HEK293 (cell line): ENCODE measurements around the gene FMN1.

ENCODE experiments used
- CTCF ChIA-PET: fragments of 350-600 bp; formaldehyde crosslinking; extraction: SDS; loops from one replicate; lab custom pipeline; 2021; ENCODE audit warnings: antibody characterized with exemption; lab: Yijun Ruan, JAX
- POLR2A ChIA-PET: fragments of 300-600 bp; formaldehyde crosslinking; extraction: SDS; loops from one replicate; lab custom pipeline; 2020; ENCODE audit warnings: antibody characterized with exemption, inconsistent platforms; lab: Yijun Ruan, JAX
- H3K27ac ChIP-seq: fragments of 200-500 bp; sonication (Bioruptor generic); 2 replicates; pipeline ENCODE4 v1.5.1; 2014; ENCODE audit warnings: low read depth, low read length, control low read depth, inconsistent platforms; ENCODE audit errors: extremely low read depth
- H3K36me3 ChIP-seq, 2 experiments: fragments of 200-500 bp in 1 of 2; sonication (Bioruptor generic) in 1 of 2; 1 replicate in 1 of 2; 2 replicates in 1 of 2; pipeline ENCODE4 v1.5.1; 2014 to 2017; ENCODE audit warnings: inconsistent platforms in 2 of 2, low read length in 2 of 2; ENCODE audit not compliant: control insufficient read depth in 2 of 2, insufficient read depth in 1 of 2
- H3K4me1 ChIP-seq: fragments of 200-500 bp; sonication (Bioruptor generic); 2 replicates; pipeline ENCODE4 v1.5.1; 2014; ENCODE audit warnings: mild to moderate bottlenecking, low read length, inconsistent platforms; ENCODE audit not compliant: control insufficient read depth, insufficient read depth
- H3K4me3 ChIP-seq: 2 replicates; pipeline ENCODE4 v1.5.1; 2011; ENCODE audit warnings: low read depth, mild to moderate bottlenecking, control low read depth, low read length, moderate library complexity
- H3K9me3 ChIP-seq: fragments of 200-500 bp; sonication (Bioruptor generic); 2 replicates; pipeline ENCODE4 v1.5.1; 2014; ENCODE audit warnings: low read depth, low read length, inconsistent platforms; ENCODE audit not compliant: control insufficient read depth, insufficient read depth
- SETDB1 ChIP-seq: IDR thresholded peaks from one replicate; pipeline ENCODE4 v1.6.1; 2017; ENCODE audit warnings: mild to moderate bottlenecking, low read length, moderate library complexity, mixed read lengths; ENCODE audit not compliant: insufficient read length
- SP7 ChIP-seq: fragments of 450-650 bp; formaldehyde crosslinking; IDR thresholded peaks from 2 replicates; pipeline ENCODE4 v1.5.1; 2016; ENCODE audit warnings: missing biosample characterization, missing genetic modification characterization
- TRIM28 ChIP-seq: IDR thresholded peaks from 2 replicates; pipeline ENCODE4 v1.6.1; 2011; ENCODE audit warnings: low read length, control low read depth, borderline replicate concordance
- ZNF155 ChIP-seq: fragments of 450-650 bp; formaldehyde crosslinking; IDR thresholded peaks from 2 replicates; pipeline ENCODE4 v1.5.1; 2016; ENCODE audit warnings: missing biosample characterization, missing genetic modification characterization
- ZNF311 ChIP-seq: fragments of 450-650 bp; formaldehyde crosslinking; IDR thresholded peaks from 2 replicates; pipeline ENCODE4 v1.5.1; 2017; ENCODE audit warnings: missing biosample characterization, missing genetic modification characterization, borderline replicate concordance
- ZNF426 ChIP-seq: fragments of 450-650 bp; formaldehyde crosslinking; IDR thresholded peaks from 2 replicates; pipeline ENCODE4 v1.5.1; 2017; ENCODE audit warnings: missing biosample characterization, missing genetic modification characterization, mild to moderate bottlenecking, inconsistent platforms, moderate library complexity
- ZNF433 ChIP-seq: fragments of 450-650 bp; formaldehyde crosslinking; IDR thresholded peaks from 2 replicates; pipeline ENCODE4 v1.5.1; 2016; ENCODE audit warnings: missing biosample characterization, missing genetic modification characterization, low read depth
- ZNF48 ChIP-seq: fragments of 450-650 bp; formaldehyde crosslinking; IDR thresholded peaks from 2 replicates; pipeline ENCODE4 v1.5.1; 2016; ENCODE audit warnings: missing biosample characterization, missing genetic modification characterization
- ZNF510 ChIP-seq: fragments of 450-650 bp; formaldehyde crosslinking; IDR thresholded peaks from 2 replicates; pipeline ENCODE4 v1.5.1; 2018; ENCODE audit warnings: mild to moderate bottlenecking, missing genetic modification characterization, missing biosample characterization; ENCODE audit not compliant: insufficient replicate concordance
- ZNF549 ChIP-seq: fragments of 450-650 bp; IDR thresholded peaks from 2 replicates; pipeline ENCODE4 v1.5.1; 2018; ENCODE audit warnings: missing biosample characterization, missing genetic modification characterization, mild to moderate bottlenecking, inconsistent platforms, moderate library complexity
- ZNF626 ChIP-seq: fragments of 450-650 bp; sonication (Bioruptor Pico); formaldehyde crosslinking; IDR thresholded peaks from 2 replicates; pipeline ENCODE4 v1.5.1; 2018; ENCODE audit warnings: missing biosample characterization, missing genetic modification characterization, inconsistent platforms
- TF ChIP-seq, protein P1 (sequence below): fragments of 450-650 bp; formaldehyde crosslinking; IDR thresholded peaks from 2 replicates; pipeline ENCODE4 v1.5.1; 2016; ENCODE audit warnings: missing biosample characterization, missing genetic modification characterization
- TF ChIP-seq, protein P2 (sequence below): fragments of 450-650 bp; formaldehyde crosslinking; IDR thresholded peaks from 2 replicates; pipeline ENCODE4 v1.5.1; 2016; ENCODE audit warnings: missing biosample characterization, missing genetic modification characterization
- TF ChIP-seq, protein P3 (sequence below): fragments of 450-650 bp; formaldehyde crosslinking; IDR thresholded peaks from 2 replicates; pipeline ENCODE4; 2016; ENCODE audit warnings: missing biosample characterization, missing genetic modification characterization
- TF ChIP-seq, protein P4 (sequence below): fragments of 450-650 bp; formaldehyde crosslinking; IDR thresholded peaks from 2 replicates; pipeline ENCODE4 v1.5.1; 2016; ENCODE audit warnings: missing biosample characterization, missing genetic modification characterization
- TF ChIP-seq, protein P5 (sequence below): fragments of 450-650 bp; formaldehyde crosslinking; IDR thresholded peaks from 2 replicates; pipeline ENCODE4 v1.5.1; 2016; ENCODE audit warnings: missing biosample characterization, missing genetic modification characterization
- TF ChIP-seq, protein P6 (sequence below): fragments of 450-650 bp; formaldehyde crosslinking; IDR thresholded peaks from 2 replicates; pipeline ENCODE4 v1.5.1; 2016; ENCODE audit warnings: missing biosample characterization, missing genetic modification characterization, borderline replicate concordance

The FMN1 gene

DNA sequence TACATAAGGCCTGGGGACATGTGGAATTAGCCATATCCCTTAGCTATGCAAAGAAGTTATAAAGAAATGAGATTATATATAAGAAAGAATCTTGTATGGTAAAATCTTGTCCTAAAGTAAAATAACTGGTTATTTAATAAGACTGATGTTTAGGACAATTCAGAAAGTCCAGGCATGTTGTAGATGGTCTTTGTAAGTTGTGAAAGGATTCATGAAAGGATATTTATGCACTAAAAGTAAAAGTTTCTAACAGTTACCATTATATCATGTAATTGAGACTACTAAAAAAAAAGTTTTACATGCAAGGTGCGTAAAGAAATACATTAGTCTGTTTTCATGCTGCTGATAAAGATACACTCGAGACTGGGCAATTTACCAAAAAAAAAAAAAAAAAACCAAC, 146.3 kb downstream of the FMN1 start:
- POLR2A ChIA-PET = no interaction called here
- Histone ChIP-seq H3K36me3 (no peaks in the 10 kb centered on the region), H3K4me3 (no peak overlapping the region), H3K9me3 (no peaks in the 10 kb centered on the region; the same call in 1 of the 2 replicates), H3K4me1 (no peaks in the 10 kb centered on the region), H3K27ac (no peak overlapping the region)
- CTCF ChIA-PET = interaction anchor here (0.8 kb wide), 1 partner anchor 38 kb away, joined by 4 read pairs; no protein-coding TSS in a partner anchor
- TF ChIP-seq SETDB1 (peak; percentile 98), ZNF549 (tag by site-specific recombination) (peak; percentile 79), TRIM28 (peak; percentile 77; the same call in 1 of the 2 replicates), ZNF433 (no peak), ZNF311 (tag by site-specific recombination) (no peak), SP7 (no peak), ZNF626 (no peak)
- TF ChIP-seq, protein P1, sequence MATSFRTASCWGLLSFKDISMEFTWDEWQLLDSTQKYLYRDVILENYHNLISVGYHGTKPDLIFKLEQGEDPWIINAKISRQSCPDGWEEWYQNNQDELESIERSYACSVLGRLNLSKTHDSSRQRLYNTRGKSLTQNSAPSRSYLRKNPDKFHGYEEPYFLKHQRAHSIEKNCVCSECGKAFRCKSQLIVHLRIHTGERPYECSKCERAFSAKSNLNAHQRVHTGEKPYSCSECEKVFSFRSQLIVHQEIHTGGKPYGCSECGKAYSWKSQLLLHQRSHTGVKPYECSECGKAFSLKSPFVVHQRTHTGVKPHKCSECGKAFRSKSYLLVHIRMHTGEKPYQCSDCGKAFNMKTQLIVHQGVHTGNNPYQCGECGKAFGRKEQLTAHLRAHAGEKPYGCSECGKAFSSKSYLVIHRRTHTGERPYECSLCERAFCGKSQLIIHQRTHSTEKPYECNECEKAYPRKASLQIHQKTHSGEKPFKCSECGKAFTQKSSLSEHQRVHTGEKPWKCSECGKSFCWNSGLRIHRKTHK (tag by site-specific recombination) = no peak
- TF ChIP-seq, protein P2, sequence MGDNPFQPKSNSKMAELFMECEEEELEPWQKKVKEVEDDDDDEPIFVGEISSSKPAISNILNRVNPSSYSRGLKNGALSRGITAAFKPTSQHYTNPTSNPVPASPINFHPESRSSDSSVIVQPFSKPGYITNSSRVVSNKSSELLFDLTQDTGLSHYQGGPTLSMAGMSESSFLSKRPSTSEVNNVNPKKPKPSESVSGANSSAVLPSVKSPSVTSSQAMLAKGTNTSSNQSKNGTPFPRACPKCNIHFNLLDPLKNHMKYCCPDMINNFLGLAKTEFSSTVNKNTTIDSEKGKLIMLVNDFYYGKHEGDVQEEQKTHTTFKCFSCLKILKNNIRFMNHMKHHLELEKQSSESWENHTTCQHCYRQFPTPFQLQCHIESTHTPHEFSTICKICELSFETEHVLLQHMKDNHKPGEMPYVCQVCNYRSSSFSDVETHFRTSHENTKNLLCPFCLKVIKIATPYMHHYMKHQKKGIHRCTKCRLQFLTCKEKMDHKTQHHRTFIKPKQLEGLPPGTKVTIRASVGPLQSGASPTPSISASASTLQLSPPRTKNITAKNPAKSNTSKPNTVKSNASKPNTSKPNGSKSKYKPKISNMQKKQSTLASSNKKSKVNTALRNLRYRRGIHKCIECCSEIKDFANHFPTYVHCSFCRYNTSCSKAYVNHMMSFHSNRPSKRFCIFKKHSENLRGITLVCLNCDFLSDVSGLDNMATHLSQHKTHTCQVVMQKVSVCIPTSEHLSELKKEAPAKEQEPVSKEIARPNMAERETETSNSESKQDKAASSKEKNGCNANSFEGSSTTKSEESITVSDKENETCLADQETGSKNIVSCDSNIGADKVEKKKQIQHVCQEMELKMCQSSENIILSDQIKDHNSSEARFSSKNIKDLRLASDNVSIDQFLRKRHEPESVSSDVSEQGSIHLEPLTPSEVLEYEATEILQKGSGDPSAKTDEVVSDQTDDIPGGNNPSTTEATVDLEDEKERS (tag by site-specific recombination) = 0 out of 2 replicates have a peak, but pooled peaks have one; percentile 34
- TF ChIP-seq, all 188 proteins: peak for 4

DNA sequence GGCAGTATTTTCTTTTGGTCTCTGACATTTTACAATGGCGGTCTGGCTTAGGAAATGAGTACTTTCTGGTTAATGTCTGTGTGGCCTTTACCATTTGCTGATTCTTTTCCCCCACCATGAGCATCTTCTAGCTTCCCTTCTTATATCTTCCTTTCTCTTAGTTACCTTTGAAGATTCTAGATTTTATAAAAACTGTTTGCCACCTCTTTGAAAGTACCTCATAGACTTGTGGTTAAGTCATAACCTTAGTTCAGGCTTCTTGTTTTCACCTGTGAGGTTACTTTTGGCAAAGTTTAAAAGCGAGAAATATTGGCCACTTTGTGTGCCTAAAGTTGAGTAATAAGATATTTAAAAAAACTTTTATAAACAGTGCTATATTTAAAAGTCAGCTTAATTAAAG, 147.4 kb downstream of the FMN1 start:
- H3K36me3 ChIP-seq = no peaks in the 10 kb centered on the region
- ChIA-PET POLR2A (no interaction called here), CTCF (interaction anchor here (0.9 kb wide), 1 partner anchor 25 kb away, joined by 3 read pairs; no protein-coding TSS in a partner anchor)
- no peak overlapping the region for H3K4me3 ChIP-seq
- no peaks in the 10 kb centered on the region; the same call in 1 of the 2 replicates for H3K9me3 ChIP-seq
- H3K4me1 ChIP-seq = no peaks in the 10 kb centered on the region
- no peak overlapping the region for H3K27ac ChIP-seq
- TF ChIP-seq, protein P3, sequence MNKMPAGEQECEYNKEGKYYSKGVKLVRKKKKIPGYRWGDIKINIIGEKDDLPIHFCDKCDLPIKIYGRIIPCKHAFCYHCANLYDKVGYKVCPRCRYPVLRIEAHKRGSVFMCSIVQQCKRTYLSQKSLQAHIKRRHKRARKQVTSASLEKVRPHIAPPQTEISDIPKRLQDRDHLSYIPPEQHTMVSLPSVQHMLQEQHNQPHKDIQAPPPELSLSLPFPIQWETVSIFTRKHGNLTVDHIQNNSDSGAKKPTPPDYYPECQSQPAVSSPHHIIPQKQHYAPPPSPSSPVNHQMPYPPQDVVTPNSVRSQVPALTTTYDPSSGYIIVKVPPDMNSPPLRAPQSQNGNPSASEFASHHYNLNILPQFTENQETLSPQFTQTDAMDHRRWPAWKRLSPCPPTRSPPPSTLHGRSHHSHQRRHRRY (tag by site-specific recombination) = no peak
- TF ChIP-seq, protein P4, sequence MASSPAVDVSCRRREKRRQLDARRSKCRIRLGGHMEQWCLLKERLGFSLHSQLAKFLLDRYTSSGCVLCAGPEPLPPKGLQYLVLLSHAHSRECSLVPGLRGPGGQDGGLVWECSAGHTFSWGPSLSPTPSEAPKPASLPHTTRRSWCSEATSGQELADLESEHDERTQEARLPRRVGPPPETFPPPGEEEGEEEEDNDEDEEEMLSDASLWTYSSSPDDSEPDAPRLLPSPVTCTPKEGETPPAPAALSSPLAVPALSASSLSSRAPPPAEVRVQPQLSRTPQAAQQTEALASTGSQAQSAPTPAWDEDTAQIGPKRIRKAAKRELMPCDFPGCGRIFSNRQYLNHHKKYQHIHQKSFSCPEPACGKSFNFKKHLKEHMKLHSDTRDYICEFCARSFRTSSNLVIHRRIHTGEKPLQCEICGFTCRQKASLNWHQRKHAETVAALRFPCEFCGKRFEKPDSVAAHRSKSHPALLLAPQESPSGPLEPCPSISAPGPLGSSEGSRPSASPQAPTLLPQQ (tag by site-specific recombination) = no peak
- TF ChIP-seq ZNF48 (tag by site-specific recombination) (no peak), ZNF155 (tag by site-specific recombination) (no peak), SP7 (no peak), ZNF426 (tag by site-specific recombination) (no peak), ZNF510 (tag by site-specific recombination) (no peak)
- TF ChIP-seq, protein P5, sequence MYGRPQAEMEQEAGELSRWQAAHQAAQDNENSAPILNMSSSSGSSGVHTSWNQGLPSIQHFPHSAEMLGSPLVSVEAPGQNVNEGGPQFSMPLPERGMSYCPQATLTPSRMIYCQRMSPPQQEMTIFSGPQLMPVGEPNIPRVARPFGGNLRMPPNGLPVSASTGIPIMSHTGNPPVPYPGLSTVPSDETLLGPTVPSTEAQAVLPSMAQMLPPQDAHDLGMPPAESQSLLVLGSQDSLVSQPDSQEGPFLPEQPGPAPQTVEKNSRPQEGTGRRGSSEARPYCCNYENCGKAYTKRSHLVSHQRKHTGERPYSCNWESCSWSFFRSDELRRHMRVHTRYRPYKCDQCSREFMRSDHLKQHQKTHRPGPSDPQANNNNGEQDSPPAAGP (tag by site-specific recombination) = no peak
- TF ChIP-seq, protein P6, sequence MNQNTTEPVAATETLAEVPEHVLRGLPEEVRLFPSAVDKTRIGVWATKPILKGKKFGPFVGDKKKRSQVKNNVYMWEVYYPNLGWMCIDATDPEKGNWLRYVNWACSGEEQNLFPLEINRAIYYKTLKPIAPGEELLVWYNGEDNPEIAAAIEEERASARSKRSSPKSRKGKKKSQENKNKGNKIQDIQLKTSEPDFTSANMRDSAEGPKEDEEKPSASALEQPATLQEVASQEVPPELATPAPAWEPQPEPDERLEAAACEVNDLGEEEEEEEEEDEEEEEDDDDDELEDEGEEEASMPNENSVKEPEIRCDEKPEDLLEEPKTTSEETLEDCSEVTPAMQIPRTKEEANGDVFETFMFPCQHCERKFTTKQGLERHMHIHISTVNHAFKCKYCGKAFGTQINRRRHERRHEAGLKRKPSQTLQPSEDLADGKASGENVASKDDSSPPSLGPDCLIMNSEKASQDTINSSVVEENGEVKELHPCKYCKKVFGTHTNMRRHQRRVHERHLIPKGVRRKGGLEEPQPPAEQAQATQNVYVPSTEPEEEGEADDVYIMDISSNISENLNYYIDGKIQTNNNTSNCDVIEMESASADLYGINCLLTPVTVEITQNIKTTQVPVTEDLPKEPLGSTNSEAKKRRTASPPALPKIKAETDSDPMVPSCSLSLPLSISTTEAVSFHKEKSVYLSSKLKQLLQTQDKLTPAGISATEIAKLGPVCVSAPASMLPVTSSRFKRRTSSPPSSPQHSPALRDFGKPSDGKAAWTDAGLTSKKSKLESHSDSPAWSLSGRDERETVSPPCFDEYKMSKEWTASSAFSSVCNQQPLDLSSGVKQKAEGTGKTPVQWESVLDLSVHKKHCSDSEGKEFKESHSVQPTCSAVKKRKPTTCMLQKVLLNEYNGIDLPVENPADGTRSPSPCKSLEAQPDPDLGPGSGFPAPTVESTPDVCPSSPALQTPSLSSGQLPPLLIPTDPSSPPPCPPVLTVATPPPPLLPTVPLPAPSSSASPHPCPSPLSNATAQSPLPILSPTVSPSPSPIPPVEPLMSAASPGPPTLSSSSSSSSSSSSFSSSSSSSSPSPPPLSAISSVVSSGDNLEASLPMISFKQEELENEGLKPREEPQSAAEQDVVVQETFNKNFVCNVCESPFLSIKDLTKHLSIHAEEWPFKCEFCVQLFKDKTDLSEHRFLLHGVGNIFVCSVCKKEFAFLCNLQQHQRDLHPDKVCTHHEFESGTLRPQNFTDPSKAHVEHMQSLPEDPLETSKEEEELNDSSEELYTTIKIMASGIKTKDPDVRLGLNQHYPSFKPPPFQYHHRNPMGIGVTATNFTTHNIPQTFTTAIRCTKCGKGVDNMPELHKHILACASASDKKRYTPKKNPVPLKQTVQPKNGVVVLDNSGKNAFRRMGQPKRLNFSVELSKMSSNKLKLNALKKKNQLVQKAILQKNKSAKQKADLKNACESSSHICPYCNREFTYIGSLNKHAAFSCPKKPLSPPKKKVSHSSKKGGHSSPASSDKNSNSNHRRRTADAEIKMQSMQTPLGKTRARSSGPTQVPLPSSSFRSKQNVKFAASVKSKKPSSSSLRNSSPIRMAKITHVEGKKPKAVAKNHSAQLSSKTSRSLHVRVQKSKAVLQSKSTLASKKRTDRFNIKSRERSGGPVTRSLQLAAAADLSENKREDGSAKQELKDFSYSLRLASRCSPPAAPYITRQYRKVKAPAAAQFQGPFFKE = no peak
